NT2/D1 (cell line): ENCODE results near the gene CXCL14.

ENCODE experiments used
- SUZ12 ChIP-seq: IDR thresholded peaks from 2 replicates; pipeline ENCODE4 v1.6.1; 2011; ENCODE audit not compliant: insufficient read length, insufficient read depth; ENCODE audit errors: extremely low read depth
- YY1 ChIP-seq: IDR thresholded peaks from 2 replicates; pipeline ENCODE4 v1.6.1; 2011; ENCODE audit not compliant: insufficient read length, insufficient read depth
- ZNF274 ChIP-seq: IDR thresholded peaks from 2 replicates; pipeline ENCODE4 v1.6.1; 2011; ENCODE audit warnings: mild to moderate bottlenecking, low read depth, low read length

DNA sequence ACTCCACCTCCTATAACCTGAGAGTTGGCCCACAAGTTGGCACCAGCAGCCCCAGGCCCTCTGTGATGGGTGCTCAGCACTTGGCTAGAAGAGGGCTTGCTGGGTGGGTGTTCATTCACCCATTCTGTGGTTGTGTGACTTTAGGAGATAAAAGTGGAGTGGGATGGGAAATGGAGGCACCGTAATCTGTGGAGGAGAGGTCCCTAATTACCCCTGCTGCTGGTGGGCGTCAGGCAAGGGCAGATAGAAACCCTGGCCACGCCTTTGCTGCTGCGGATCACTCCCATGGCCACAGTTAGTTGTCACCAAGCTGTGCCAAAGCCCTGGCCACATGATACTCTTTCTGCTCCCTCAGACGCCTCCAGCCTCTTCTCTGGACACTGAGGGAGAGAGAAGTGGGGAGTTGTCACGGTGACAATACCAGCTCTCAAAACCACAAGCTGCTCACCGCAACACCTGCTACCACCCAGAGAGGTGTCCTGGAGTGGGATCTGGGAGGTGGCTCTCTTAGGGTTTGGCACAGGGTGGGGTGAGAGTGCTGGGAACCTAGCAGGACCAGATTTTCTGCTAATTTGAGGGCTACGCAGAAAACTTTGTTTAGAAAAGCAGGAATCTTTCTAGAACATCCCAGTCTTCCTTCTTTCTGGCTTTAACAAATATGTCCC is 31.1 kb downstream of the CXCL14 start:
- no peak for TF ChIP-seq YY1
- TF ChIP-seq ZNF274, result no peak
- TF ChIP-seq SUZ12, result no peak
